Skin of body (tissue), 2 donors: ENCODE measurements around the gene ZNF440. TPM values are rescaled to one million over a fixed set of nuclear protein-coding genes. Genes with fewer than 3 reads are reported as not detected.
"Not testable (repeated sequence)": the region's sequence is repeated elsewhere in the genome, so short reads cannot be mapped to it uniquely, and the experiment has no call there.

Experiments used
- DNase-seq: peaks from one replicate; lab custom pipeline; 2025; lab: John Stamatoyannopoulos, UW
- total RNA-seq: library from RNA; depleted of rRNA; stranded (reverse); fragments of >200 nt; gene quantifications from one replicate; pipeline ENCODE4 v1.2.3, GENCODE V29; 2014

Gene ZNF440
- 16.8 TPM for total RNA-seq

DNA sequence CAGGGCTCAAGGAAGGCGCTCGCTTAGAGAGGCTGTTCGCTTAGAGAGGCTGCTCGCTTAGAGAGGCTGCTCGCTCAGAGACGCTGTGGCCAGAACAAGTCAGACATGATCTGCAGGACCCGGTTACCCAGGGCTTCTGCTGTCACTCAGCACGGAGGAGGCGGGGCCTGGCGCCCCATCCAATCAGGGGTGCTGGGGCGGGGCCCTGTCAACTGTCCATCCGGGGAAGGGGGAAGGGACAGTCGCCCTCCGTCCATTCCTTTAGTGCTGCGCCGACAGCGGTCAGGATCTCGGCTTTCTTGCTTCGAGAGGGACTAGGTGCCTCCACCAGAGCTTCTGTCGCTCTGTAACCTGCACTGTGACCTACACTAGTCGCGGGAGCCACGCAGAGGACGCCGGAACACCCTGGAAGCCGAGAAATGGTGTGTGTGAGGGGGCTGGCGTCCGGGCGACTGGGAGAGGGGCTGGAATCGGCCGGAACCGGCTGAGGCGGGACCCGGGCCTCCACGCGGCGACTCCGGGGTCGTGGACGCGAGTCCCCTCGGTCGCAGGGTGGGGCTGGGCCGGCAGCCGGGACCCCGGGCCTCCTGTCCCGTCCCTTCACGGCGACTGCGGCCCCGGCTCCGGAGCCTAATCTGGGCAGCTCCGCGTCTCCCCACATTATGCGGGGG, at the start of gene ZNF440:
Gene ZNF440, plus strand, starts transcription at position 245 of the 671 bp plus-strand sequence. Its CDS starts 175 bp downstream, at position 420.
- peak; percentile 87 for DNase-seq

GRCh38 chr19:11766597-11767591, 47.2 kb upstream of the ZNF440 start, which contains the start of gene ZNF441:
Gene ZNF441, plus strand, starts transcription at chr19:11767000. Its CDS starts 194 bp downstream, at chr19:11767194.
- DNase-seq, result peak; percentile 89

GRCh38 chr19:11767633-11768133, 46.4 kb upstream of the ZNF440 start:
- DNase-seq, result no peak

DNA sequence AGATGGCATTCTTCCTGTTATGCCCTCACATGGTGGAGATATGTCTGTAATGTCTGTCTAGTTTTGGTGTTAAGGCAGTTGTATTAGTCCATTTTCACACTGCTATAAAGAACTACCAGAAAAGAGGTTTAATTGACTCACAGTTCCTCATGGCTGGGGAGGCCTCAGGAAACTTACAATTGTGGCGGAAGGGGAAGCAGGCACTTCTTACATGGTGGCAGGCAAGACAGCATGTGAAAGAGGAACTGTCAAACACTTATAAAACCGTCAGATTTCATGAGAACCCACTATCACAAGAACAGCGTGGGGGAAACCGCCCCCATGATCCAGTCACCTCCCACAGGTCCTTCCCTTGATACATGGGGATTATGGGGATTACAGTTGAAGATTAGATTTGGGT, 44.1 kb upstream of the ZNF440 start:
- no peak for DNase-seq

- DNase-seq, result not testable (repeated sequence)
These were observed 42.6 kb upstream of the ZNF440 start for GRCh38 chr19:11771520-11771919.

- not testable (repeated sequence) for DNase-seq
These were observed 37.4 kb upstream of the ZNF440 start for GRCh38 chr19:11776669-11777068.

DNA sequence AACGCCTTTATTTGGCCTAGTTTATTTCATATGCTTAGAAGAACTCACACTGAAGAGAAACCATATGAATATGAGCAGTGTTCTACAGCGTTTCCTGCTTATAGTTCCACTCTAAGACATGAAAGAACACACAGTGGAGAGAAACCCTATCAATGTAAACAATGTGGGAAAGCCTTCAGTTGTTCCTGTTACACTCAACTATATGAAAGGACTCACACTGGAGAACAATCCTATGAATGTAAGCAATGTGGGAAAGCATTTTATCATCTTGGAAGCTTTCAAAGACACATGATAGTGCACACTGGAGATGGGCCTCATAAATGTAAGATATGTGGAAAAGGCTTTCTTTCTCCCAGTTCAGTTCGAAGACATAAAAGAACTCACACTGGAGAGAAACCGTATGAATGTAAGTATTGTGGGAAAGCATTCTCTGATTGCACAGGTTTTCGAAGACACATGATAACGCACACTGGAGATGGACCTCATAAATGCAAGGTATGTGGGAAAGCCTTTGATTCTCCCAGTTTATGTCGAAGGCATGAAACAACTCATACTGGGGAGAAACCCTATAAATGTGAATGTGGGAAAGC, 33.5 kb upstream of the ZNF440 start:
- no peak for DNase-seq

DNA sequence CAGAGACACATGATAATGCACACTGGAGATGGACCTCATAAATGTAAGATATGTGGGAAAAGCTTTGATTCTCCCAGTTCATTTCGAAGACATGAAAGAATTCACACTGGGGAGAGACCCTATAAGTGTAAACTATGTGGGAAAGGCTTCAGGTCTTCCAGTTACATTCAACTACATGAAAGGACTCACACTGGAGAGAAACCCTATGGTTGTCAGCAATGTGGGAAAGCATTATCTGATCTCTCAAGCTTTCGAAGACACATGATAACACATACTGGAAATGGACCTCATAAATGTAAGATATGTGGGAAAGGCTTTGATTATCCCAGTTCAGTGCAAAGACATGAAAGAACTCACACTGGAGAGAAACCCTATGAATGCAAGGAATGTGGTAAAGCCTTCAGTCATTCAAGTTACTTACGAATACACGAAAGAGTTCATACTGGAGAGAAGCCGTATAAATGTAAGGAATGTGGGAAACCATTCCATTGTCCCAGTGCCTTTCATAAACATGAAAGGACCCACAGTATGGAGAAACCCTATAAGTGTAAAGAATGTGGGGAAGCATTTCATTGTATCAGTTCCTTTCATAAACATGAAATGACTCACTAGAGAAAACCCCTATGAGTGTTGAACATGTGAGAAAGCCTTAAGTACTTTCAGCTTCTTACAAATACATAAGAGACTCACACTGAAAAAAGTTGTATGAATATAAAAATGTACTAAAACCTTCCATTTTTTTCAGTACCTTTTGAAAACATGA, 32.6 kb upstream of the ZNF440 start:
- DNase-seq, result no peak

DNA sequence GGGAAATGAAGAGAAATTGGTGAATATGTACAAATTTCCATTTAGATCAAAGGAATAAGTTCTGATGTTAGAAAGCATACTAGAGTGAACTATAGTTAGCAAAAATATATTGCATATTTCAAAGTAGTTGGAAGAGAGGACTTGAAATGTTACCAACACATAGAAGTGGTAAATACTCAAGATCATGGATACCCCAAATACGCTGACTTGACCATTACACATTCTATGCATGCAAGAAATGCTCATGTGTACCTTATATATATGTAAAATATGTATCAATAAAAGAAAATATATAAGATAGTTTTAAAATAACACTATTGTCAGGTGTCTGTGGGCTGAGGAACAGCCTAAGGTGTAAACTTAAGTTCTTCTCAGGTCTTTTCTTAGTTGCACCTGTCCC, 30.3 kb upstream of the ZNF440 start:
- DNase-seq, result no peak

DNA sequence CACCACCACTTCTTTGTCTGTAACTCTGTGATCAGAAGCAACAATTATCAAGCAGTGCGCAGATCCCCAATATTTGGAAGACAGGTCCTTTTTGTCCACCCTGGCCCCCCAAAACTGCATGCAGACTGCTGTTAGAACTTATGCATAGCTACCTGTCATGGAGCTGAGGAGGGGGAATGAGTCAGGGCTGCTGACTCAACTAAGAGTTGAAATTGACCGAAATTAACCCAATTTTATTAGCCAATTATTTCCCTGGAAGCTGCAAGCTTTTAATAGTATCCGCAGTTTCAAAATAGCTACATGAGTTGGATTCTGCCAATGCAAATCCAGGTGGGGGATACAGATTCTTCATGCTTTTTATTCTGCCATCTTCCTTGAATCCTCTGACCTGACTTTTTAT, 29.7 kb upstream of the ZNF440 start:
- DNase-seq, result no peak

GRCh38 chr19:11787536-11787935, 26.5 kb upstream of the ZNF440 start:
- DNase-seq, result no peak

GRCh38 chr19:11792942-11793341, 21.1 kb upstream of the ZNF440 start:
- DNase-seq, result no peak

- peak; percentile 74 for DNase-seq
These were observed 16.6 kb upstream of the ZNF440 start for GRCh38 chr19:11797491-11797890.

DNA sequence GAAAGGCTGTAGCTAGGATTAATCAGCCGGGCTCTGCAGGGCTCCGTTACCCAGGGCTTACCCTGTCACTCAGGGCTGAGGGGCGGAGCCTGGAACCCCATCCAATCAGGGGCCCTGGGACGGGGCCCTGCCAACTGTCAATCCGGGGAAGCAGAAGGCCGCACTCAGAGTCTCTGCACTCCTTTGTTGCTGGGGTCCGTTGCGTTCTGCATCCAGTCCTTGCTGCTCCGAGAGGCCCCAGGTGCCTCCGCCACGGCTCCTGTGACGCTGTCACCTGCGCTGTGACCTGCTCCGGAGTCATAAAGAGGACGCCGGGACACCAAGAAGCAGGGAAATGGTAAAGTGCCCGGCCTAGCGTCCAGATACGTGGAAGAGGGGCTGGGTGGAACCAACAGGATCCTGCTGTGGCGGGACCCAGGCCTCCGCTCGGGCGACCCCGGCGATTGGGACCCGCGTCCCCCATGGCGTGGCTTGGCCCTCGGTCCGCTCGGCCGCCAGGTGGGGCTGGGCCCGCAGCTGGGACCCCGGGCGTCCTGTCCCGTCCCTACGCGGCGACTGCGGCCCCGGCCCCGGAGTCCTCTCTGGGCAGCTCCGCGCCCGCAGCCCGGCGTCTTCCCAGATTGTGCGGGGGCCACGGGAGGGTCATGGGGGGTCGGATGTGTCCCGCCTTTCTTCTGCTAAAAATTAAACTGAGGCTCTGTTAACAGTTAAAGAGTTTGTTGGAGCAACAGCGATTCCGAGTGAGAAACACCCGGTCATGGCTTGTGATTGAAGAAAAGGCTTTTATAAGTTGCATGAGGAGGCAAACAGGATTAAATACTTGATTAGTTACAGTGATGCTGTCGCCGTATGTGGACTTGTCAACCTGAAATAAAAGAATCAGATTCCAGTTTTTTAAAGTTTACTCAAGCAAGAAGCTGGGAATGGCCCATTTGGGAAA, 15.4 kb upstream of the ZNF440 start, which contains the start of gene ZNF491:
Gene ZNF491, plus strand, starts transcription at position 133 of the 940 bp plus-strand sequence. CDS start 7,431 bp downstream, outside the sequence.
- peak; percentile 84 for DNase-seq

- DNase-seq, result no peak
These were observed 7.5 kb upstream of the ZNF440 start for GRCh38 chr19:11806354-11807098.

DNA sequence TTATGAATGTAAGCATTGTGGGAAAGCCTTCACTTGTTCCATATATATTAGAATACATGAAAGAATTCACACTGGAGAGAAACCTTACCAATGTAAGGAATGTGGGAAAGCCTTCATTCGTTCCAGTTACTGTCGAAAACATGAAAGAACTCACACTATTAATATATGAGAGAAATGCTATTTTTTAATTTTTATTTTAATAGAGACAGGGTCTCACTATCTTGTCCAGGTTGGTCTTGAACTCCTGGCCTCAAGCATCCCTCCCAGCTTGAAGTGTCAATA, 7.0 kb upstream of the ZNF440 start:
- DNase-seq, result no peak

DNA sequence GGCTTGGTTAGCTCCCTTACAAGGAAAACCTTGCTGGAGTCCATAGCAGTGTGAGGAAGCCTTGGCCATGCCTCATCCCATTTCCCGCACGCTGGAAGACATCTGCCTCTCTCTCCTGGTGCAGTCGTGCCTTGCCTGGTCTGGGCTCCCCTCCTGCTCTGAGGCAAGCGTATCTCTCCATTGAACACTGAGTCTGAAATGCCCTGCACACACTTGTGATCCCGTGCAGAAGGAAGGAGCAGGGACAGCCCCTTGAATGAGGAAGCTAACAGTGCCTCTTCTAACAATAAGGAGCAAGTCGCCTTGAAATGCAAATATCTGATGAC, 407 bp upstream of the ZNF440 start:
- DNase-seq, result no peak

- peak; percentile 2 for DNase-seq
These were observed 595 bp downstream of the ZNF440 start for GRCh38 chr19:11814700-11815035.

GRCh38 chr19:11821474-11822109, 7.5 kb downstream of the ZNF440 start:
- DNase-seq, result no peak
